Left lobe of liver (tissue), 2 donors: Measurements from ENCODE around the gene PBLD. TPM values are rescaled to one million over a fixed set of nuclear protein-coding genes. Genes with fewer than 3 reads are reported as not detected.

Experiments used
- ATAC-seq: fragments of 200-7000 bp; cut with Tn5 transposase; one replicate; pipeline ENCODE4 v1.9.1; 2020; ENCODE audit warnings: mild to moderate bottlenecking, moderate library complexity
- DNase-seq: peaks from one replicate; pipeline ENCODE4 v3.0.0-alpha.2; 2020; ENCODE audit warnings: low spot score
- total RNA-seq: library from RNA; stranded (reverse); gene quantifications from one replicate; pipeline ENCODE4 v1.2.1, GENCODE V29; 2021
- donor health status: DM: no; HTN: no; CAD: no; lungs with moderate emphysema.
- donor health status: DM: no; HTN: yes; CAD: no.

Gene PBLD
- total RNA-seq, 1 donor from 2014 or later, result 126 TPM

- DNase-seq, result no peak
- no peak for ATAC-seq
These were observed 93.7 kb downstream of the PBLD start for GRCh38 chr10:68239069-68239468.

- DNase-seq, result no peak
- ATAC-seq, result no peak
These were observed 94.4 kb downstream of the PBLD start for GRCh38 chr10:68238371-68238770.

GRCh38 chr10:68237173-68237572 is 95.6 kb downstream of the PBLD start:
- ATAC-seq (no peak), DNase-seq (no peak)

GRCh38 chr10:68235581-68235980 is 97.1 kb downstream of the PBLD start:
- no peak for ATAC-seq
- DNase-seq, result no peak

- DNase-seq (no peak), ATAC-seq (no peak)
These were observed 97.6 kb downstream of the PBLD start for GRCh38 chr10:68235111-68235510.

GRCh38 chr10:68233046-68233445 is 99.7 kb downstream of the PBLD start:
- DNase-seq (no peak), ATAC-seq (no peak)

Other genes with a start within 250 kb of the PBLD start
- not detected for gene MYPN, start 223.4 kb downstream of the PBLD start, total RNA-seq
- 1.2 TPM for gene ATOH7, start 100.8 kb downstream of the PBLD start, total RNA-seq
- 26.8 TPM for gene HNRNPH3, start 864 bp downstream of the PBLD start, total RNA-seq
- gene RUFY2, start 74.3 kb upstream of the PBLD start, total RNA-seq, result 4.0 TPM
- gene DNA2, start 139.0 kb upstream of the PBLD start, total RNA-seq, result 3.5 TPM
- gene SLC25A16, start 194.6 kb upstream of the PBLD start, total RNA-seq, result 28.8 TPM
- 0.81 TPM for gene TET1, start 227.4 kb upstream of the PBLD start, total RNA-seq